Loucy (cell line): ENCODE measurements around the gene ACAP1.

Experiments
- H2AFZ ChIP-seq: fragments of 200-600 bp; sonication (generic); 2 replicates; pipeline ENCODE4 v1.6.0; 2016; ENCODE audit warnings: antibody characterized with exemption, mild to moderate bottlenecking, low read length, moderate library complexity
- H3F3A ChIP-seq: fragments of 200-600 bp; 2 replicates; pipeline ENCODE4 v1.6.0; 2016; ENCODE audit warnings: antibody characterized with exemption, low read depth, mild to moderate bottlenecking
- H3K27me3 ChIP-seq: fragments of 200-600 bp; sonication (generic); 2 replicates; pipeline ENCODE4 v1.6.1; 2014; ENCODE audit warnings: low read length, mild to moderate bottlenecking; ENCODE audit not compliant: insufficient read depth, poor library complexity, severe bottlenecking
- H3K36me3 ChIP-seq: fragments of 200-600 bp; sonication (generic); 2 replicates; pipeline ENCODE4 v1.6.1; 2016; ENCODE audit warnings: low read length; ENCODE audit not compliant: insufficient read depth
- H3K4me1 ChIP-seq: fragments of 200-600 bp; sonication (generic); 2 replicates; pipeline ENCODE4 v1.5.1; 2014; ENCODE audit warnings: low read length, mild to moderate bottlenecking; ENCODE audit not compliant: insufficient read depth, poor library complexity, severe bottlenecking
- H3K4me2 ChIP-seq: fragments of 200-600 bp; sonication (generic); 2 replicates; pipeline ENCODE4 v1.6.0; 2014; ENCODE audit warnings: antibody characterized with exemption, low read length, low read depth, mild to moderate bottlenecking; ENCODE audit not compliant: poor library complexity, severe bottlenecking
- H3K4me3 ChIP-seq: fragments of 200-600 bp; sonication (generic); 2 replicates; pipeline ENCODE4 v1.5.1; 2014; ENCODE audit warnings: low read length, mild to moderate bottlenecking, mixed read lengths; ENCODE audit not compliant: poor library complexity, severe bottlenecking
- H3K79me2 ChIP-seq: fragments of 200-600 bp; sonication (generic); 2 replicates; pipeline ENCODE4 v1.6.1; 2014; ENCODE audit warnings: low read length; ENCODE audit not compliant: insufficient read depth
- H3K9ac ChIP-seq: fragments of 200-600 bp; sonication (generic); 2 replicates; pipeline ENCODE4 v1.6.0; 2014; ENCODE audit warnings: mild to moderate bottlenecking, low read depth, low read length, moderate library complexity; ENCODE audit not compliant: poor library complexity, severe bottlenecking
- H3K9me2 ChIP-seq: fragments of 200-600 bp; sonication (generic); replicated peaks from 2 replicates; pipeline ENCODE4 v1.6.1; 2016; ENCODE audit warnings: low read depth, low read length, mixed read lengths
- H3K9me3 ChIP-seq: fragments of 200-600 bp; sonication (generic); 2 replicates; pipeline ENCODE4 v1.6.1; 2014; ENCODE audit warnings: mild to moderate bottlenecking, antibody characterized with exemption, low read length, low read depth; ENCODE audit not compliant: insufficient read depth
- H4K20me1 ChIP-seq: fragments of 200-600 bp; sonication (generic); 2 replicates; pipeline ENCODE4 v1.6.0; 2014; ENCODE audit warnings: antibody characterized with exemption, low read length, mild to moderate bottlenecking; ENCODE audit not compliant: insufficient read depth, poor library complexity, severe bottlenecking
- CTCF ChIP-seq: fragments of 200-600 bp; sonication (generic); conservative IDR thresholded peaks from 2 replicates; pipeline ENCODE4 v1.5.1; 2014; ENCODE audit warnings: mild to moderate bottlenecking, antibody characterized with exemption, low read length
- EZH2phosphoT487 ChIP-seq: fragments of 200-600 bp; IDR thresholded peaks from 2 replicates; pipeline ENCODE4 v1.6.1; 2018; ENCODE audit warnings: antibody characterized with exemption, mild to moderate bottlenecking, moderate library complexity, borderline replicate concordance

Gene ACAP1

GRCh38 chr17:7346761-7347614 lies 10.7 kb downstream of the ACAP1 start:
- Histone ChIP-seq H3K9me3 (no peaks in the 10 kb centered on the region), H3K36me3 (peaks cover 34% of the 10 kb centered on the region; the same call in 1 of the 2 replicates), H3F3A (no peaks in the 10 kb centered on the region), H3K4me2 (no peak overlapping the region), H3K9me2 (no peaks in the 10 kb centered on the region), H3K27me3 (no peaks in the 10 kb centered on the region), H3K4me1 (no peaks in the 10 kb centered on the region), H3K9ac (no peak overlapping the region), H3K4me3 (no peak overlapping the region), H4K20me1 (peaks cover 17% of the 10 kb centered on the region), H3K79me2 (peaks cover 3% of the 10 kb centered on the region; the same call in 1 of the 2 replicates), H2AFZ (no peak overlapping the region)
- no peak for TF ChIP-seq CTCF
- TF ChIP-seq EZH2phosphoT487, result no peak

GRCh38 chr17:7347630-7348477 lies 11.5 kb downstream of the ACAP1 start:
- no peak for TF ChIP-seq EZH2phosphoT487
- TF ChIP-seq CTCF, result no peak
- Histone ChIP-seq H3F3A (no peaks in the 10 kb centered on the region), H3K9ac (no peak overlapping the region), H3K9me3 (no peaks in the 10 kb centered on the region), H4K20me1 (peaks cover 17% of the 10 kb centered on the region), H3K36me3 (peaks cover 33% of the 10 kb centered on the region; the same call in 1 of the 2 replicates), H3K4me1 (no peaks in the 10 kb centered on the region), H3K4me2 (no peak overlapping the region), H3K27me3 (no peaks in the 10 kb centered on the region), H3K4me3 (no peak overlapping the region), H2AFZ (no peak overlapping the region), H3K79me2 (no peaks in the 10 kb centered on the region), H3K9me2 (no peaks in the 10 kb centered on the region)

GRCh38 chr17:7348478-7349242 lies 12.3 kb downstream of the ACAP1 start:
- no peak overlapping the region for H3K4me2 ChIP-seq
- H3K4me3 ChIP-seq, result no peak overlapping the region
- H3F3A ChIP-seq, result no peaks in the 10 kb centered on the region
- H2AFZ ChIP-seq, result no peak overlapping the region
- H3K9me2 ChIP-seq, result no peaks in the 10 kb centered on the region
- TF ChIP-seq CTCF (no peak), EZH2phosphoT487 (no peak)
- no peak overlapping the region for H3K9ac ChIP-seq
- no peaks in the 10 kb centered on the region for H3K9me3 ChIP-seq
- peaks cover 17% of the 10 kb centered on the region for H4K20me1 ChIP-seq
- no peaks in the 10 kb centered on the region for H3K79me2 ChIP-seq
- H3K4me1 ChIP-seq, result no peaks in the 10 kb centered on the region
- H3K36me3 ChIP-seq, result peaks cover 29% of the 10 kb centered on the region; the same call in 1 of the 2 replicates
- H3K27me3 ChIP-seq, result no peaks in the 10 kb centered on the region
